ENCODE data around the gene ZNF212.
"Not testable (repeated sequence)": the region's sequence is repeated elsewhere in the genome, so short reads cannot be mapped to it uniquely, and the experiment has no call there.

Gene ZNF212

DNA sequence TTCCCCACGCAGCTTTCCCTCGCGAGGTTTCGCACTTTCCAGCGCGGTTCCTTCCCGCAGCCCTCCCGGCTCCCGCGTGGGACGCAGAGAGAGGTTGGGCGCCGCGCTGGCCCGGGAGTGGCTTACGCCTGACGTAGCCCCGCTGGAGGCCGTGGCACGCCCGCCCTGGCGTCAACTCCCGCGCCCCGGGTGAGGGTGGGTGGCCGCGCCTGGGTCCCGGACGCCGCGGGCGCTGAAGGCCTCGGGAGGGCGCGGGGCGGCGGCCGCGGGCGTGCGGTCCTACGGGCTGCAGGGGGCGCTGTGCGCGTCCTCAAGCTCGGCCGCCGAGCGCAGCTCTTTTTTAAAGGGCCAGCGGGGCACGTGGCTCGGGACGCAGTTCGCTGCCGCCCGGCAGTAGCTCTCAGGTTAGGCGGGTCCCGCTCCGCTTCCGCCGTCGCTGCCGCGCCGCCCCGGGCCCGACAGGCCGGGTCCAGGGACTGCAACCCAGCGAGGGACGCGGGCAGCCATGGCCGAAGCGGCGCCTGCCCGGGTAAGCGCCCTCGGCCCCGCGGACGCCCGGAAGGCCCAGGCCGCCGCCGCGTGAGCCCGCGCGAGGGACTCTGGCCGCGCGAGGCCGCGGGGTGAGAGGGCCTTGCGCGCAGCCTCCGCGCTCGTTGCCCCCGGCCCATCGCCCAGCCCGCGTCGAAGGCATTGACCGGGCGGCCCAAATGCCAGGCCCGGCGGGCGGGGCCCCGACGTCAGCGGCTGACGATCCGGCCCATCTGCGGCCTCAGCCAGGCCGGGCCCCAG lies 22.6 kb downstream of the ZNF212 start, which contains the start of gene ZNF783:
TSS of gene ZNF783 (plus strand) at position 368 of the 789 bp plus-strand sequence. CDS start at position 506, 138 bp downstream.
- peak; percentile 95 for DNase-seq (ENCODE audit: low spot score)
- in situ Hi-C loops (cut with MboI; ENCODE audit: low pct_unique_long_range_greater_than_20kb, low sequenced_read_pairs, unreplicated experiment), result no loop called here
- TF ChIP-seq, protein P1, sequence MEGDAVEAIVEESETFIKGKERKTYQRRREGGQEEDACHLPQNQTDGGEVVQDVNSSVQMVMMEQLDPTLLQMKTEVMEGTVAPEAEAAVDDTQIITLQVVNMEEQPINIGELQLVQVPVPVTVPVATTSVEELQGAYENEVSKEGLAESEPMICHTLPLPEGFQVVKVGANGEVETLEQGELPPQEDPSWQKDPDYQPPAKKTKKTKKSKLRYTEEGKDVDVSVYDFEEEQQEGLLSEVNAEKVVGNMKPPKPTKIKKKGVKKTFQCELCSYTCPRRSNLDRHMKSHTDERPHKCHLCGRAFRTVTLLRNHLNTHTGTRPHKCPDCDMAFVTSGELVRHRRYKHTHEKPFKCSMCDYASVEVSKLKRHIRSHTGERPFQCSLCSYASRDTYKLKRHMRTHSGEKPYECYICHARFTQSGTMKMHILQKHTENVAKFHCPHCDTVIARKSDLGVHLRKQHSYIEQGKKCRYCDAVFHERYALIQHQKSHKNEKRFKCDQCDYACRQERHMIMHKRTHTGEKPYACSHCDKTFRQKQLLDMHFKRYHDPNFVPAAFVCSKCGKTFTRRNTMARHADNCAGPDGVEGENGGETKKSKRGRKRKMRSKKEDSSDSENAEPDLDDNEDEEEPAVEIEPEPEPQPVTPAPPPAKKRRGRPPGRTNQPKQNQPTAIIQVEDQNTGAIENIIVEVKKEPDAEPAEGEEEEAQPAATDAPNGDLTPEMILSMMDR (IDR thresholded peaks at IDR 0.05; ENCODE audit: extremely low read depth, insufficient read depth, missing control alignments), result peak; percentile 94

DNA sequence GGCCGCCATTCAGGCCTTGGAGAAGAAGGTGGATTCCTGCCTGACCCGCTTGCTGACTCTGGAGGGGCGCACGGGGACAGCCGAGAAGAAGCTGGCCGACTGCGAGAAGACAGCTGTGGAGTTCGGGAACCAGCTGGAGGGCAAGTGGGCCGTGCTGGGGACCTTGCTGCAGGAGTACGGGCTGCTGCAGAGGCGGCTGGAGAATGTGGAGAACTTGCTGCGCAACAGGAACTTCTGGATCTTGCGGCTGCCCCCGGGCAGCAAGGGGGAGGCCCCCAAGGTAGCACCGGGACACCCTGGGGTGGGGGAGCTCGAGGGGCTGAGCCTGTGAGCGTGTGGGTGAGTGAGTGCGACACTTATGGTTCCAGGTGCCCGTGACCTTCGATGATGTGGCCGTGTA lies 27.0 kb downstream of the ZNF212 start:
- in situ Hi-C loops (cut with MboI; ENCODE audit: low pct_unique_long_range_greater_than_20kb, low sequenced_read_pairs, unreplicated experiment), result no loop called here
- TF ChIP-seq, protein P1 (IDR thresholded peaks at IDR 0.05; ENCODE audit: extremely low read depth, insufficient read depth, missing control alignments), result no peak
- no peak for DNase-seq (ENCODE audit: low spot score)

DNA sequence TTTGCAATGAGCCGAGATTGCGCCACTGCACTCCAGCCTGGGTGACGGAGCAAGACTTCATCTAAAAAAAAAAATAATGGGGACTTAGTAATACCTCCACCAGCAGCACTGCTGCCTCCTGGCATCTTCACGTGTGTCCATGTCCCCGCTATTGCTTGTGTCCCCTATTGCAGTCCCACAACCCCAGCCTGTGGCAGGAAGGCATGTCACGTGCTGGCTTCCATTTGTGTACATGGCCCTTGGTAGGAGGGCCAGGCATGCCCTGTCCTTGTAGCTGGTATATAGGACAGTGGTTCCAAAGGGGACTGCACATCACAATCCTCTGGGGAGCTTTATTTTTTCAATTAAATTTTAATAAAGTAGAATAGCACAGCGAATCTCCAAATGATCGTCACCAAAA lies 28.3 kb downstream of the ZNF212 start:
- no peak for DNase-seq (ENCODE audit: low spot score)
- in situ Hi-C loops (cut with MboI; ENCODE audit: low pct_unique_long_range_greater_than_20kb, low sequenced_read_pairs, unreplicated experiment), result no loop called here
- TF ChIP-seq, protein P1 (IDR thresholded peaks at IDR 0.05; ENCODE audit: extremely low read depth, insufficient read depth, missing control alignments), result no peak

DNA sequence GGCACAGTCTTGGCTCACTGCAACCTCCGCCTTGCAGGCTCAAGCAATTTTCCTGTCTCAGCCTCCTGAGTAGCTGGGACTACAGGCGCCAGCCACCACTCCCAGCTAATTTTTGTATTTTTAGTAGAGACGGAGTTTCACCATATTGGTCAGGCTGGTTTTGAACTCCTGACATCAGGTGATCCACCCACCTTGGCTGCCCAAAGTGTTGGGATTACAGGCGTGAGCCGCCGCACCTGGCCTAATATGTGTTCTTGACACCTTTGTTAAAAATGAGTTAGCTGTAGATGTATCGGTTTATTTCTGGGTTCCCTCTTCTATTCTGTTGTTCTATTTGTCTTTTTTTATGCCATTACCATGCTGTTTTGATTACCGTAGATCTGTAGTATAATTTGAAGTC lies 35.0 kb downstream of the ZNF212 start:
- in situ Hi-C loops (cut with MboI; ENCODE audit: low pct_unique_long_range_greater_than_20kb, low sequenced_read_pairs, unreplicated experiment); DNase-seq (ENCODE audit: low spot score): not testable (repeated sequence)

DNA sequence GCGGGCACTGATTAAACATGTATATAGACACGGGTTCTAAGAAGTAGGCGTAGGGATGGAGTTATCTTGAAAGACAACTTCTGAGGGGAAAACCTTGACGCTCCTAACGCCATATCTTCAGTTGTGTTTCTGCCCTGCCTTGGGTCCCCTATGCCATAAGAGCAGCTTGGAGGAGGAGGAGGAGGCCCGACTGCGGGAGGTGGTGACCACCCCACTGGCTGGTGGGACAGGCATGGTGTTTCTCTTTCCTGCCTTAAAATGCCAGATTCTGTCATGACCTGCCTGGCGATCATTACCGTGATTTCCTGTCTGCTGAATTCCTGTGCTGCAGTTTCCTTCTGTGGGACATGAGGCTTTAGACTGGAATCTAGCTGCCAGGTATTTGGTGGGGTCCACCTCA lies 38.4 kb downstream of the ZNF212 start:
- TF ChIP-seq, protein P1 (IDR thresholded peaks at IDR 0.05; ENCODE audit: extremely low read depth, insufficient read depth, missing control alignments), result no peak
- no peak for DNase-seq (ENCODE audit: low spot score)
- in situ Hi-C loops (cut with MboI; ENCODE audit: low pct_unique_long_range_greater_than_20kb, low sequenced_read_pairs, unreplicated experiment), result no loop called here

DNA sequence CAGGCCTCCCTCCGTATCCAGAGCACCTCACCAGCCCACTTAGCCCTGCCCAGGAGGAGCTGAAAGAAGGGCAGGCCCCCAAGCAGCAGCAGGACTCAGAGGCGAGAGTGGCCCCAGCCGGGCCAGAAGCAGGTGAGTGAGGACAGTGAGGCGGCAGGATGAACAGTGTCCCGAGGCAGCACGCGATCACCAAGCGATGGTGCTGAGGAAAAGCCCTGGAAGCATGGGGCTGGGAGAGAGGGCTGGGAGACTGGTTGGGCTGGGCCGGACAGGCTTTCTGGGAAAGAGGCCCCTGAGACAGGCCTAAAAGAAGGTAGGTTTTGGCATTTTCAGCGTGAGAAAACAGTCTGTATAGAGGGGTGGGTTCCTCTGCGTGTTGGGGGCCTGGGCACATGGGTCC lies 38.9 kb downstream of the ZNF212 start:
- in situ Hi-C loops (cut with MboI; ENCODE audit: low pct_unique_long_range_greater_than_20kb, low sequenced_read_pairs, unreplicated experiment), result no loop called here
- DNase-seq (ENCODE audit: low spot score), result no peak
- TF ChIP-seq, protein P1 (IDR thresholded peaks at IDR 0.05; ENCODE audit: extremely low read depth, insufficient read depth, missing control alignments), result no peak

DNA sequence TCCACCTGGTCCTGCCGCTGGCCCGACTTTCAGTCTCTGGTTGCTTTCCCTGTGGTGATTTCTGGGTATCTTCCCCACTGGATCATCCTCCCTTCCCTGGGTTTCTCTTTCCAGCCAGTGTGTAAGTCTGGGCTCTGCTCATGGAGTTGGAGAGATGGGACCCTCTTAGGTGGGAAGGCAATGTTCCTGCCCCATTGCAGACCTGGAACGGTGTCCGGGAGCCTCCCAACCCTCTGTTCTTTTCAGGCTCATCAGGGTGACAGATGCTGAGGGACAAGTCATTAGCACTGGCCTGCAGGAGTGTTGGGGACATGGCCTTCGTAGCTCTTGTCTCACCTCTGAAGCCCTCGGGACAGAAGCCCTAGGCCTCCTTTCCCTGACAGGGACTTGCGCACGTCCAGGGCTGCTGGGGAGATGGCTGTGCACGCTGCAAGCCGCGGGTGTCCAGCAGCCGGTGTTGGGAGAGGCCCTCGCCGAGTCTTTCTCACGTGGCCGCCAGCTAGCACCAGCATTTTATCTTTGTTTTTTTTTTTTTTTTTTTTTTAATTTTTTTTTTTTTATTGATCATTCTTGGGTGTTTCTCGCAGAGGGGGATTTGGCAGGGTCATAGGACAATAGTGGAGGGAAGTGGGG lies 39.8 kb downstream of the ZNF212 start:
- TF ChIP-seq, protein P1 (IDR thresholded peaks at IDR 0.05; ENCODE audit: extremely low read depth, insufficient read depth, missing control alignments), result no peak
- DNase-seq (ENCODE audit: low spot score), result no peak
- in situ Hi-C loops (cut with MboI; ENCODE audit: low pct_unique_long_range_greater_than_20kb, low sequenced_read_pairs, unreplicated experiment), result no loop called here

All from GM13977 (cell line).